ENCODE data around the gene MICAL2.

Gene MICAL2, protein sequence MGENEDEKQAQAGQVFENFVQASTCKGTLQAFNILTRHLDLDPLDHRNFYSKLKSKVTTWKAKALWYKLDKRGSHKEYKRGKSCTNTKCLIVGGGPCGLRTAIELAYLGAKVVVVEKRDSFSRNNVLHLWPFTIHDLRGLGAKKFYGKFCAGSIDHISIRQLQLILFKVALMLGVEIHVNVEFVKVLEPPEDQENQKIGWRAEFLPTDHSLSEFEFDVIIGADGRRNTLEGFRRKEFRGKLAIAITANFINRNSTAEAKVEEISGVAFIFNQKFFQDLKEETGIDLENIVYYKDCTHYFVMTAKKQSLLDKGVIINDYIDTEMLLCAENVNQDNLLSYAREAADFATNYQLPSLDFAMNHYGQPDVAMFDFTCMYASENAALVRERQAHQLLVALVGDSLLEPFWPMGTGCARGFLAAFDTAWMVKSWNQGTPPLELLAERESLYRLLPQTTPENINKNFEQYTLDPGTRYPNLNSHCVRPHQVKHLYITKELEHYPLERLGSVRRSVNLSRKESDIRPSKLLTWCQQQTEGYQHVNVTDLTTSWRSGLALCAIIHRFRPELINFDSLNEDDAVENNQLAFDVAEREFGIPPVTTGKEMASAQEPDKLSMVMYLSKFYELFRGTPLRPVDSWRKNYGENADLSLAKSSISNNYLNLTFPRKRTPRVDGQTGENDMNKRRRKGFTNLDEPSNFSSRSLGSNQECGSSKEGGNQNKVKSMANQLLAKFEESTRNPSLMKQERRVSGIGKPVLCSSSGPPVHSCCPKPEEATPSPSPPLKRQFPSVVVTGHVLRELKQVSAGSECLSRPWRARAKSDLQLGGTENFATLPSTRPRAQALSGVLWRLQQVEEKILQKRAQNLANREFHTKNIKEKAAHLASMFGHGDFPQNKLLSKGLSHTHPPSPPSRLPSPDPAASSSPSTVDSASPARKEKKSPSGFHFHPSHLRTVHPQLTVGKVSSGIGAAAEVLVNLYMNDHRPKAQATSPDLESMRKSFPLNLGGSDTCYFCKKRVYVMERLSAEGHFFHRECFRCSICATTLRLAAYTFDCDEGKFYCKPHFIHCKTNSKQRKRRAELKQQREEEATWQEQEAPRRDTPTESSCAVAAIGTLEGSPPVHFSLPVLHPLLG

DNA sequence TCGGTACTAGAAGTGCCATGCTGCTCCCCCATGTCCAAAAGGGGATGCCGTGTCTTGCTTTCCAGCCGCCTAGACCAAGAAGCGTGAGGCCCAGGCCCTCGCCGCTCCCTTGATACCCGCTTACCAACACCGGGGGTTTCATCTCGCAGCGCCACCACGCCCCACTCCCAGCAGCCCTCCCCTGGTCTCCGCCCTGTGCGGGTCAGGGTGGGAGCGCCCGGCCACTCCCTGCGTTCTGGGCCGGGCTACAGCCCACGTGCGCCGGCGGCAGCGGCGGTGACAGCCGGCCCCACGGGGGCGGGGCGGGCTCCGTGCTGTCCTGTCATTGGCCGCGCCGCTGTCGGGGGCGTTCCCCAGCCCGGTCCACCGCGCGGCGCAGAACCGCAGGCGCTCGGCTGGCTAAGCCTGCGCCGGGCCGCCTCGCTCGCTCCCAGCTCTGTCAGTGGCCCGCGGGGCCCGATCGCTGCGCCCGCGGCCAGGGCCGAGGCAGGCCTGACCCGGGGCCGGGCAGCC is at the start of gene MICAL2:
TSS of gene MICAL2 (plus strand) at position 390 of the 513 bp plus-strand sequence. CDS start 51,566 bp downstream, outside the sequence.
- DNase-seq (ENCODE audit: low read depth), result peak; percentile 77

DNA sequence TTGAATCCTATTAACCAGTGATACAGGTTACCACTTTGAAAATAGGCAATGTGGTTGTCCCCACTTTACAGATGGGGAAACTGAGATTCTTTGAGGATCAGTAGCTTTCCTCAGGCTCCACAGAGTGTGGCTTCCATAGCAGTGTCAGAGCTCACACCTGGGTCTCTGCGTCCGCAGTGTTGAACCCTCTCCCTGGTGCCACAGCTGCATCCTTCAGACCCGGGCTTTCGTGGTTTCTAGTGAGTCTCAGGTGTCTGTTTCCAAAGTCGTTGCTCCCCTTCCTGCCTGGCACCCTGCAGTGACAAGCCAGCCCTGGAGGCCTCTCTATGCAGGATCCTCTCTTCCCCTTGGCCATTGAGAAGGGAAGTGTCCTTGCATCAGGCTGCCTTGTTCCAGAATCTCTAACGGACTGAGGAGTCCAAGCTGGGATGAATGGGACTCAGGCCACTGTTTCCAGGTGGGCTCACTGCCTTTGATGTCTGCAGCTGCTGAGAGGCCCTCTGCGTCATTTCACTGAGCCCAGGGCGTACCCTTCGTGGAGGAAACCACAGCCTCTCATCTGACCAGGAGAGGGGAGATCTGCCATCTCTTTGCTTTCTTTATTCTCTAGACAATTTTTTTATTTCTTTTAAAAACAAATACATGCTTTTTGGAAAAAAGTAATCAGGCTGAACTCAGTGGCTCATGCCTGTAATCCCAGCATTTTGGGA is 48.4 kb upstream of the MICAL2 start:
- no peak for DNase-seq (ENCODE audit: low read depth)

DNA sequence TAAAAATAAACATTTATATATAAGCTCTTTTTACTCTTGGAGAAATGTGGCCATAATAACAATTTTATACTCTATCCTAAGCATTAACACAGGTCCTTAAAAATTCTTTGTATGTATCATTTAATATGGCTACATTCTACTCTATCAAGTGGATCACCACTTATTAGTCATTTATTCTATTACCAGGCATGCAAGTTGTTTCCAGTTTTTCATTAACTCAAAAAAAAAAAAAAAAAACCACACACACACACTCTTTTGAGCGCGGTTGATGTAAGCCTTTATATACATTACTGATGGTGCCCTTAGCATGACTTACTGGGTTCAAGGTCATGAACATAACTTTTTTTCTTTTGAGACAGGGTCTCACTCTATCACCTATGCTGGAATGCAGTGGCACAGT is 47.1 kb upstream of the MICAL2 start:
- no peak for DNase-seq (ENCODE audit: low read depth)

DNA sequence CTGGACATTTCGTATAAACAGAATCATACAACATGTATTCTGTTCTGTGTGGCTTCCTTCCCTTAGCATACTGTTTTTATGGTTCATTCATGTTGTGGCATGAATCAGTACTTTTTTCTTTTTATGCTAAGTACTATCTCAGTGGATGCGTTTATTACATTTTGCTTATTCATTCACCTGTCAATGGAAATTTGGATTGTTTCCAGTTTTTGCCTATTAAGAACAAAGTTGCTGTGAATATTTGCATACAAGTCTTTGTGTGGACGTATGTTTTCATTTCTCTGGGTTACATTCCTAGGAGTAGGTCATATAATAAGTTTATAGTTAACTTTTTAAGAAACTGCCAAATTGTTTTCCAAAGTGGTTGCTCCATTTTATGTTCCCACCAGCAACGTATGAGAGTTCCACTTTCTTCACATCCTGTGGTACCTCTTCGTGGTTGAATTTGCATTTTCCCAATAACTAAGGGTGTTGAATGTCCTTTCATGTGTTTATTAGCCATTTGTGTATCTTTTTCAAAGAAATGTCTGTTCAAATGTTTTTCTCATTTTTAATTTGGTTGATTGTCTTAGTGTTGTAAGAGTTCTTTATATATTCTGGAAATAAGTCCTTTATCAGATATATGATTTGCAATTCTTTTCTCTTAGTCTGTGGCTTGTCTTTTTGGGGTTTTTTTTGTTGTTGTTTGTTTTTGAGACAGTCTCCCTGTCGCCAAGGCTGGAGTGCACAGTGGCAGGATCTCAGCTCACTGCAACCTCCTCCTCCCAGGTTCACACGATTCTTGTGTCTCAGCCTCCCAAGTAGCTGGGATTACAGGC is 46.0 kb upstream of the MICAL2 start:
- no peak for DNase-seq (ENCODE audit: low read depth)

DNA sequence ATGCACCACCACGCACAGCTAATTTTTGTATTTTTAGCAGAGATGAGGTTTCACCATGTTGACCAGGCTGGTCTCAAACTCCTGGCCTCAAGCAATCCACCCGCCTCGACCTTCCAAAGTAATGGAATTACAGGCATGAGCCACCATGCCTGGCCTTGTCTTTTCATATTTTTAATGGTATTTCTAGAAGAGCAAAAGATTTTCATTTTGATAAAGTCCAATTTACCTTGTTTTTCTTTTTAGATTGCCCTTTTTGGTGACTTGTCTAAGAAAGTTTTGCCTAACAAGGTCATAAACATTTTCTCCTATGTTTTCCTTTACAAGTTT is 45.5 kb upstream of the MICAL2 start:
- DNase-seq (ENCODE audit: low read depth), result no peak

DNA sequence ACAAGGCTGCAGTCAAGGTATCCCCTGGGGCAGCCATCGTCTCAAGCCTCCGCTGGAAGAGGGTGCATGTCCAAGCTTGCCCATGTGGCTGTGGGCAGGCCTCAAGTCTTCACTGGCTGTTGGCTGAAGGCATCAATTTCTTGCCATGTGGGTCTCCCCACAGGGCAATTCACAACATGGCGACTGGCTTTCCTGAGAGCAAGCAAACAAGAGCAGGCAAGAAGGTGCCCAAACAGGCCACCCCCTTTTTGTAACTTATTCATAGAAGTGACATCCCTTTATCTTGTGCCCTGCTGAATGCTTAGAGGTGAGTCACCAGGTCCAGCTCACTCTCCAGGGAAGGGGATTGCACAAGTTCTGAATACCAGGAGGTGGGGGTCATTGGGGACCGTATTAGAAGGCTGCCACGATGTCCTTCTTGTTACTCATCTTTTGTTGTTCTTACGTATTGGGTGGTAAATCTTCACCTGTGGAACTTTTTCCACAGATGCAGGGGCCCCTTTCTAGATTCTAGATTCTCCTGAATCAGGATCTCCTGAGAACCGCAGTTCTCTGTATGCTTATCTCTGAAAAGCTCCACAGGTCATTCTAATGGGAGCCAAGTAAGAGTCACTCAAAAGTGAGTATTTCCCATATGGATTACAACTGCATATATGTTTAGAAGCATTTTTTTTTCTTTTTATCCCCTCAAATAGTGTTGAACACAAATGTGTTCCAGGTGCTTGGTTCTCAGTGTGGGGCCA is 44.2 kb upstream of the MICAL2 start:
- no peak for DNase-seq (ENCODE audit: low read depth)

DNA sequence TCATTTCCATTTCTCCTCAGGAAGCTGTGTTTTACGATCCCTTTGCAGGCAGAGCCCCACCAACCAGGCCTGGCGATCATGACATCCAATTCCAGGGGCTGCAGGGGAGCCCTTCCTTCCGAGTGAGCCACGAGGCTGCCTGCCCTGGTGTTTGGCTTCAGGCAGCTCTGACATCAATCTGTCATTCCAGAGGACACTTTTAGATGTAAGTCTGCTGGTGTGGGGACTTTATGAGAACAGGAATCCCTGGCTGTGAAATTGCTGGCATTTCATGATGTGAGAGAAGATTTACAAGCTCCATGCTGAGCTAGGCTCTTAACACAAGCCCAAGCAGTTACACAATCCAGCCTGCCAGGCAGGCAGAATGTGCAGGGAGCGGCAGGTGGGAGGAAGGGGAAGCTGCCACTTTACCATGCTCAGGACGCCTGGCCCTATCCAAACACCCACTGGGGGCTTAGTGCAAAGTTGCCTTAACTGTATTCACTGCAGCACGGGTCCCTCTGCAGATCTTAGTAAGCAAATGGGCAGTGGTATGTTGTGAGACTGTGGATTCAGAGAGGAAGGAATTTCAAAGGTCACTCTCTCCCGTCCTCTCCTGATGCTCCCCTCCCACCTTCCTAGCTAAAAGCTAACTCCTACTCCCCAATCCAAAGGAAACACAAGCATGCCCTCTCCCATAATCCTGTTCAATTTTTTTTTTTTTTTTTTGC is 43.4 kb upstream of the MICAL2 start:
- no peak for DNase-seq (ENCODE audit: low read depth)

DNA sequence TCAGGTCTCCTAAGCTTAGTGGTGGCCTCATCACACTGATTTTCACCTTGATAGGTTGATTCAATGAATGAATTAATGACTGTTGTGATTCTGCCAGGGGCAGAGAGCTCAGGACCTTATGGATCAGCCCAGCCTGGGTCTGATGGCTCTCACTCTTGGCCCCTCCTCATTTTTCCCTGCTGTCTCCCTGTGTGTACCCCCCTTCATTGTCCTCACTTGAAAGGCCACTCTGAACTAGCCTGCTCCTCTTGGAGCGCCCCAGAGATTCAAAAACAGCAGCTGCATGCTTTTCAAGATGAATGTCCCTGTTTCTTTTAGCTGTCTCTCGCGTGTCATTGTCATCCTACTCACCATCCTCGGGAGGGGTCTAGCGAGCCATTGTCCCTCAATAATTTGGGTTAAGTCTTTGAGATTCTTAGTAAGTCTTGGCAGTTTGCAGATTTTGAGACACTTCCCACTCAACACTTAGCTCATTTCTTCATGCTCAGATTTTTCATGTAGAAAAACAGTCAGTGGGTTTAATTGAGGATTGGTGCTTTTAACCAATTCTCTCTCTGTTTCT is 42.5 kb upstream of the MICAL2 start:
- no peak for DNase-seq (ENCODE audit: low read depth)

DNA sequence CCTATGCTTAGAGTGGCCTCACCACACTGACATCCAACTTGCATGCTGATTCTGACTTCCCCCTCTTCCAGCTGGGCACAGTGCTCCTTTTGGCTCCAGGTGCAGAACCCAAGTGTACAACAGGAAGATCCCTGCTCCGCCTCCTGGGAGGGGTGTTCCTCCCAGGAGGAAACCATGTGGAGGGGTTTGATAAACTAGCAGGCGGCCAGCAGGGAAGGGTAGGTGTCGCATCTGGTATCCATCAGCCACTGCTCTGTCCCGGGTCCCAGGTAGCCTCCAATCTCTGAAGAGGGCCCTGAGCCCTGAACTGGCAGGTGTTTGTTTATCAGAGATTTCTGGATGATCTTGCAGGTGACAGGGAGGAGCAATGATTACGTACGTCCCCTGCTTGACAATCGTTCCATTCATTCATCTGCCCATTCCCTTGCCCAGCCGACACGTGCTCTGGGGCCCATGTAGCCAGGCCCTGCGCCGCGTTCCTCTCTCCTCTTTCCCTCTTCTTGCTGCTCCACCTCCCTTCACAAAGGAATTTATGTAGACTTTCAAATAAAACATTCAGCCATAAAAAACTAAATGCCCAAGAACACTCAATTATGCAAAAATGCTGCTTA is 41.2 kb upstream of the MICAL2 start:
- no peak for DNase-seq (ENCODE audit: low read depth)

DNA sequence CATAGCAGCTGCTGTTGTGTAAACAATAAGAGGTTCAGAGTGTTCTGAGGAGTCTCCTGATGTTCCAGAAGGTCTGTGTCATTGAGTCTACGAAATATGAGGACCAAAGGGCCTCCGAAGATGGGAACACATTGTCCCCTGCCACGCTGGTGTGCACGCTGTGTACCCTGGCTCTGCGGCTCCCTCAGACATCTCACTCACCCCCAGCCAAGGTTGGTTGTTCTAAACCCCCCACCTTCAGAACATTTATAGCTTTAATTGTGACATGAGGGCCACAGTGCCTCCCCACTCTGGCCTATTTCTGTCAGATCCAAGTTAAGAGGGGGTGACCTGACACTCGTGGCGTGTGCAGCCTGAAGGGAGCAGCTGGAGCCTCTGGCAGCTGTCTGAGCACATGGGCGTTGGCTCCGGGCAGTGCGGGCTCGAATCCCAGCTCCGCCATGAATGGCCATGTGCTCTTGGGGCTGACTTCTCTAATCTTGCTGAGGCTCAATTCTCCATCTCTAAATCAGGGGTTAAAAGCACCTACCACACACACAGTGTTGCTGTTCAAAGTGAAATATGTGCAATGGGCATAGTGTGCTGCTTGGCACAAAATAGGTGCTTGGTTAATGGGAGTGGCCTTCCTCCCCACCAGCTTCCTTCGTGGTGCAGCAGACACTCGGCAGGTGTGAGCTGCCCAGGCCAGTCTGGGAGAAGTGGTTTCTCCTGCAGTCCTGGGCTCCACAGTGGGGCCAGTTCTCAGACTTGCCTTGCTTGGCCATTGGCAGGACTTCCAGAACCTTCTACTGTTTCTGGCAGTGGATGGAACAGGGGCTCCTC is 39.7 kb upstream of the MICAL2 start:
- no peak for DNase-seq (ENCODE audit: low read depth)

DNA sequence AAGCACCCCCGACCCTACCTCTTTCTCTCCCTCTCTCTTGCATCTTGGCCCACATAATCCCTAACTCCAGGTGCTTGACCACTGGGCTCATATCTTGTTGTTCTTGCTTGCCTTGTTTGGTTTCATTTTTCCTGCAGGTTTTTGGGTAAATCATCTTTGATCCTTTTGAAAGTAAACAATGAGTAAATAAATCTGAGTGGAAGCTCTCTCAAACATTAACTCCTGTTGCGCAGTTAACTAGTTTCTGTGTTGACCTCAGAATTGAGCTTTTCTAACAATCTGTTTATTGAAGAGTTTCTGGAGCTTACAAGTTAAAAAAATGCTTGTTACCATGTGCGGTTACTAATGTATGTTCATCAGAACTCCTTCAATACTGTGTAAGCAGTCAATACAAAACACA is 38.8 kb upstream of the MICAL2 start:
- DNase-seq (ENCODE audit: low read depth), result no peak

DNA sequence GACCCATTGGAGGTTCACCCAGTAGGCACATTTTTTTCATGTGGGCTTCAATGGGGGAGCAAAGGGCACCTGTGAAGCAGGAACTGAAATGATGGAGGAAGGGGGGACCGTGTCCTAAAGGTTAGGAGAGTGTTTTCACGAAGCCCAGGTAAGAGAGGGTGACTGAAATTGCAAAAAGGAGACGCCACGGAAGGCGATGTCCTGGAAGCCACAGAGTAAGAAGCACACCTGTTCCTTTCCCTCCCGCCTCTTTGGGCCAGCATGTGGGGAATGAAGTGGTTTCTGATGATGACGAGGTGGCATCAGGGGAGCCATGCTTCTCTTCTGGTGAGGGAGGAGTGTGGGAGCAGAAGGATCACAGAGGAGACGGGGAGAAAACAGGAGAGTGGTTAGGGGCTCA is 37.0 kb upstream of the MICAL2 start:
- no peak for DNase-seq (ENCODE audit: low read depth)

DNA sequence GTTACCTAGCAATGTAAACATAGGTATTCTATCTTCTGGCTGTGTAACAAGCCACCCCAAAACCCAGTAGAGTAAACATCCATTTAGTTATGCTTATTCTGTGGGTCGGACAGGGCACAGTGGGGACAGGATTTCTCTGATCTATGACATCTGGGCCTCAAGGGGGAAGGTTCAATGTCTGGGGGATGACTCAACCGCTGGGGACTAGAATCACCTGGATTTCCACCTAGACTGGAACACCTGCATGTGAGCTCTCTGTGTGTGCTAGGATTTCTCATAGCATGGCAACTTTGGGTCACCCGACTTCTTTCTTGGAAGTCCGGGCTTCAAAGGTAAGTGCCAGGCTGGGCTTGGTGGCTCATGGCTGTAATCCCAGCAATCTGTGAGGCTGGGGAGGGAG is 36.5 kb upstream of the MICAL2 start:
- no peak for DNase-seq (ENCODE audit: low read depth)

DNA sequence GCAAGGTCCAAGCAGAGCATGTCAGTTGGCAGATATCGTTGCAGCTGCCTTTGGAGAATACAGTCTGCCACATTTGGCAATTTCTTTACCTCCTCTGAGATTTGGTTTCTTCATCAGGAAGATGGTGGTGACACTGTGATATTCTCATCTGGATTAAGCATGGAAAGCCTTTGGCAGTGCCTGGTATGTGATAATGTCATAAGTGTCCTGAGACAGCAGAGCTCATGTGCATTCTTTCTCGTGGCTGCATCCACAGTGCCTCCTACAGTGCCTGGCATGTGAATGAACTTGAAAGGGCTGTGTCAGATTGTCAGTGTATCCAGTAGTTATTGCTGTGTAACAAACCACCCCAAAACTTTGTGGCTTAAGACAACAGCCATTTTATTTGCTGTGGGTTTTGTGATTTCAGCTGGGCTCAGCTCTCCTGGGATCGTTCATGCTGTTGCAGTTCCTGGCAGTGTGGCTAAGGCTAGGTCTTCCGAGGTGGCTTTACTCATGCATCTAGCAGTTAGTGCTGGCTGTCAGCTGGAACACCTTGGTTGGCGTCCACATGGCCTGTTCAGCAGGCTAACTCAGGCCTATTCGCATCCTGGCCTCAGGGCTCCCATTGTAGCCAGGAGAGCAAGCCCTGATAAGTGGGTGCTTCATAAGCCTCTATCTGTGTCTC is 35.7 kb upstream of the MICAL2 start:
- DNase-seq (ENCODE audit: low read depth), result no peak

DNA sequence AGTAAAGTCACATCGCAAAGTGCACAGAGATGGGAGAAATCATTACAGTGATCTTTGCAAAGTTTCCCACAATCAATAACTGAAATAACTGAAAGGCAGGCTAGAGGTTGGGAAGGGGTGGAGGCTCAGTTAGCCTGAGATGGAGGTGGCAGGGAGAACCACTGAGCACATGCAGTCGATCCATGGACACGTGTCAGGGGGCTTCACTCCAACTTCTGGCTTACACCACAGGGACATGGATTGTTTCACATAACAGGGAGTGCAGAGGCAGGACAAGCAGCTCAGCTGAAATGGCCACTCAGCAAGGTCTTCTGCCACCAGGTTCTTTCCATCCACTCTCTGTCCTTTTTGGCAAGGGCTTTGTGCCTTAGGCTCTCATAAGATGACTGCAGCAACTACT is 35.1 kb upstream of the MICAL2 start:
- no peak for DNase-seq (ENCODE audit: low read depth)

DNA sequence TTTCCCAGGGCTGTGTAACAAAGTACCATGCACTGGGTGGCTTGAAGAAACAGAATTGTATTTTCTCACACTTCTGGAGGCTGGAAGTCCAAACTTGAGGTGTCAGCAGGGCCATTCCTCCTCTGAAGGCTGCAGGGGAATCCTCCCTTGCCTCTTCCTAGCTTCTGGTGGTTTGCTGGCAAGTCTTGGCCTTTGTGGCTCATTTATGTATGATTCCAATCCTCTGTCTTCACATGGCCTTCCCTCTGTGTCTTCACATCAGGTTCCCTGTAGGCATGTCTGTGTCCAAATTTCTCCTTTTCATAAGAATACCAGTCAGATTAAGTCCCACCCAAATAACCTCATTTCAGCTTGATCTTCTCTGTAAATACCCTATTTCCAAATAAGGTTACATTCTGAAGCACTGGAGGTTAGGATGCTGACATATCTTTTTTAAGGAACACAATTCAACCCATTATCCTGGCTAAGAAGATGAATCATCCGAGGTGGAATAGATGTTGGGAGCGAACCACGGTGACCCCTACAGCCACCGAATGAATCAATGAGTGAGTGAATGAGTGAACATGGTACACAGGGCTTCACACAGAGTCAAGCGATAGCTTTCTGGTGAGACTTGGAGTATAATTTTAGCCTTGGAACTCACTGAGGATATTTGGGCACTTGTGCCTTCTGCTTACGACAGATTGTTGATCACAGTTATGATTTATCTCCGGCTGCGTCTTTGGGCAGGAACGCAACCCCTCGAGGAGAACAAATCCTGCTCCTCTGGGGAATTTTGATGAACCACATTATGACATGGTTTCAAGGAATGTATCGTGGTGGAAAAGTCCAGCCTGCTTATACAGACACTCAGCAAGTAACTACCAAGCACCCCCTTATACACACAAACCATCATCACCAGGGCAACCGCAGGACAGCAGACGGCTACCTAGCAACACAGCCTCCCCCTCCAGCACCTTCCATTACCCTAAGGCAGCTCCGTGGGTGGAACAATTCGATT is 34.3 kb upstream of the MICAL2 start:
- DNase-seq (ENCODE audit: low read depth), result no peak
